CD4-positive, alpha-beta memory T cell (primary cell): ENCODE data around the gene ASXL3. TPM values are rescaled to one million over a fixed set of nuclear protein-coding genes. Genes with fewer than 3 reads are reported as not detected.

Experiments
- CTCF ChIA-PET: fragments of 350-600 bp; sonication (Branson Sonifier 250); formaldehyde crosslinking; loops from one replicate; lab custom pipeline; 2021; ENCODE audit warnings: inconsistent platforms; ENCODE audit not compliant: partially characterized antibody; lab: Charles Lee
- POLR2A ChIA-PET: fragments of 350-600 bp; sonication (Branson Sonifier 250); formaldehyde crosslinking; loops from one replicate; lab custom pipeline; 2021; ENCODE audit not compliant: partially characterized antibody; lab: Charles Lee
- DNase-seq, 5 donors: peaks; one replicate each; pipeline versions ENCODE4 v3.0.0 to v3.0.0-alpha.2; 2020 to 2022; ENCODE audit warnings: mixed read lengths in 1 of 5
- H3K27ac ChIP-seq: one replicate; pipeline ENCODE4 v1.7.0; 2013; ENCODE audit warnings: low read depth, low read length
- H3K27me3 ChIP-seq: 2 replicates; pipeline ENCODE4 v1.7.0; 2013; ENCODE audit warnings: mild to moderate bottlenecking, low read length, moderate library complexity; ENCODE audit not compliant: insufficient read depth
- H3K36me3 ChIP-seq: 2 replicates; pipeline ENCODE4 v1.7.0; 2013; ENCODE audit warnings: mild to moderate bottlenecking, low read length, moderate library complexity; ENCODE audit not compliant: insufficient read depth
- H3K4me1 ChIP-seq: 2 replicates; pipeline ENCODE4 v1.7.0; 2013; ENCODE audit warnings: mild to moderate bottlenecking, low read length, moderate library complexity; ENCODE audit not compliant: insufficient read depth
- H3K4me3 ChIP-seq, 2 donors: one replicate each; pipeline ENCODE4 v1.7.0; 2013; ENCODE audit warnings: low read length in 2 of 2, mild to moderate bottlenecking in 1 of 2
- H3K9me3 ChIP-seq, 2 donors: one replicate each; pipeline ENCODE4 v1.7.0; 2013; ENCODE audit warnings: low read length in 2 of 2, control low read depth in 1 of 2; ENCODE audit not compliant: control insufficient read depth in 1 of 2
- H3K27ac Mint-ChIP-seq, 7 donors: one replicate each; pipeline ENCODE4 v1.8.0; 2020 to 2021; ENCODE audit warnings: mixed read lengths in 7 of 7, mild to moderate bottlenecking in 6 of 7, inconsistent platforms in 3 of 7, moderate library complexity in 3 of 7
- H3K27me3 Mint-ChIP-seq, 2 donors: one replicate each; pipeline ENCODE4 v1.8.0; 2020 to 2021; ENCODE audit warnings: mixed read lengths in 2 of 2
- H3K36me3 Mint-ChIP-seq, 2 donors: one replicate each; pipeline ENCODE4 v1.8.0; 2020 to 2021; ENCODE audit warnings: mixed read lengths in 2 of 2, inconsistent platforms in 1 of 2, mild to moderate bottlenecking in 1 of 2
- H3K4me1 Mint-ChIP-seq, 4 donors: one replicate each; pipeline ENCODE4 v1.8.0; 2020 to 2021; ENCODE audit warnings: mixed read lengths in 4 of 4, mild to moderate bottlenecking in 1 of 4
- H3K4me3 Mint-ChIP-seq, 8 donors: one replicate each; pipeline ENCODE4 v1.8.0; 2020 to 2021; ENCODE audit warnings: mixed read lengths in 8 of 8, mild to moderate bottlenecking in 7 of 8, moderate library complexity in 6 of 8, inconsistent platforms in 3 of 8
- H3K9me3 Mint-ChIP-seq, 8 donors: one replicate each; pipeline ENCODE4 v1.8.0; 2020 to 2021; ENCODE audit warnings: mixed read lengths in 8 of 8, mild to moderate bottlenecking in 5 of 8, inconsistent platforms in 3 of 8, moderate library complexity in 1 of 8
- intact Hi-C: fragments of 100-400 bp; cut with micrococcal nuclease; formaldehyde crosslinking; loops from one replicate; pipeline ENCODE4 v1.15.1; 2023
- polyA plus RNA-seq, 2 donors: library from polyadenylated mRNA; unstranded; fragments of 300-500 nt; fragmentation: Illumina TruSeq; gene quantifications; one replicate each; pipeline ENCODE4 v1.2.3, GENCODE V29; 2021
- total RNA-seq, 2 experiments: library from RNA; stranded (reverse); gene quantifications; one replicate each; pipeline ENCODE4 v1.2.3, GENCODE V29; 2021

Gene ASXL3
- total and polyA plus RNA-seq, 4 experiments from 2014 or later: not detected

DNA sequence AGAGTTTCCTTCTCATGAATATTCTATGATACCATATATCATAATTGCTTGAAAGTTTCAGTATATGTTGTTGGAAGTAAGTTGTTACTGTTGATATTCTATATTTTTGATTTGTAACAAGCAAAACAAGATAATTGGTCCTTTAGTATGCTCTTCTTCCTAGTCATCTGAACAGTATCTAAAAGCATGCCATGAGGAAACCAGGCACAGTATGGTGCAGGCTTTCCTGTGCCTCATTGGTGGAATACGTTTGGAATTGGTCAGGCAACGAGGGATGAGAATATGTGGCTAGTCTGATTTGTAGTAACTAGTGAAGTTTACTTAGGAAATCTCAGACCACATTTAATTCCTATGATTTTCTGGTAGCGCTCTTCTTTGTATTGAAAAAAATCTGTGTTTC lies 22.8 kb downstream of the ASXL3 start:
- Mint-ChIP-seq H3K9me3 (peaks cover 2 to 13% (median 3%) of the 10 kb centered on the region in 8 donors), H3K27me3 (no peaks in the 10 kb centered on the region), H3K36me3 (no peaks in the 10 kb centered on the region), H3K4me3 (no peak overlapping the region), H3K27ac (no peak overlapping the region), H3K4me1 (peaks cover 0 to 1% (median 0%) of the 10 kb centered on the region in 4 donors)
- intact Hi-C loops: no loop called here
- no peaks in the 10 kb centered on the region for H3K27me3 ChIP-seq
- no peaks in the 10 kb centered on the region for H3K9me3 ChIP-seq
- ChIA-PET POLR2A (no interaction called here), CTCF (no interaction called here)
- H3K4me1 ChIP-seq: no peaks in the 10 kb centered on the region
- no peak overlapping the region for H3K4me3 ChIP-seq
- H3K27ac ChIP-seq: no peak overlapping the region
- no peak for DNase-seq
- no peaks in the 10 kb centered on the region for H3K36me3 ChIP-seq

GRCh38 chr18:33603454-33603853 lies 25.4 kb downstream of the ASXL3 start:
- H3K4me1 Mint-ChIP-seq: peaks cover 0 to 1% (median 0%) of the 10 kb centered on the region in 4 donors
- intact Hi-C loops: no loop called here
- CTCF ChIA-PET: no interaction called here
- H3K9me3 Mint-ChIP-seq: peaks cover 2 to 16% (median 4%) of the 10 kb centered on the region in 8 donors
- H3K4me3 Mint-ChIP-seq: no peak overlapping the region
- H3K36me3 ChIP-seq: no peaks in the 10 kb centered on the region
- H3K27me3 ChIP-seq: no peaks in the 10 kb centered on the region
- H3K36me3 Mint-ChIP-seq: no peaks in the 10 kb centered on the region
- no peaks in the 10 kb centered on the region for H3K9me3 ChIP-seq
- H3K4me3 ChIP-seq: no peak overlapping the region
- no peaks in the 10 kb centered on the region for H3K27me3 Mint-ChIP-seq
- DNase-seq: no peak
- POLR2A ChIA-PET: no interaction called here
- no peaks in the 10 kb centered on the region for H3K4me1 ChIP-seq
- H3K27ac ChIP-seq: no peak overlapping the region
- H3K27ac Mint-ChIP-seq: no peak overlapping the region

- Histone ChIP-seq H3K36me3 (no peaks in the 10 kb centered on the region), H3K4me1 (no peaks in the 10 kb centered on the region), H3K4me3 (no peak overlapping the region), H3K27ac (no peak overlapping the region), H3K9me3 (no peaks in the 10 kb centered on the region), H3K27me3 (no peaks in the 10 kb centered on the region)
- peaks cover 0 to 1% (median 0%) of the 10 kb centered on the region in 4 donors for H3K4me1 Mint-ChIP-seq
- ChIA-PET POLR2A (no interaction called here), CTCF (no interaction called here)
- peaks cover 2 to 12% (median 4%) of the 10 kb centered on the region in 8 donors for H3K9me3 Mint-ChIP-seq
- no peak overlapping the region for H3K4me3 Mint-ChIP-seq
- intact Hi-C loops: no loop called here
- DNase-seq: no peak
- H3K27ac Mint-ChIP-seq: no peak overlapping the region
- H3K36me3 Mint-ChIP-seq: no peaks in the 10 kb centered on the region
- no peaks in the 10 kb centered on the region for H3K27me3 Mint-ChIP-seq
Observed at GRCh38 chr18:33605250-33605649, 27.2 kb downstream of the ASXL3 start.

GRCh38 chr18:33606621-33607020 lies 28.6 kb downstream of the ASXL3 start:
- Mint-ChIP-seq H3K9me3 (peaks cover 2 to 12% (median 6%) of the 10 kb centered on the region in 8 donors), H3K4me3 (no peak overlapping the region), H3K27ac (no peak overlapping the region), H3K27me3 (no peaks in the 10 kb centered on the region), H3K36me3 (no peaks in the 10 kb centered on the region), H3K4me1 (peaks cover 0 to 1% (median 0%) of the 10 kb centered on the region in 4 donors)
- no peaks in the 10 kb centered on the region for H3K9me3 ChIP-seq
- ChIA-PET POLR2A (no interaction called here), CTCF (no interaction called here)
- DNase-seq: no peak
- H3K4me3 ChIP-seq: no peak overlapping the region
- no peaks in the 10 kb centered on the region for H3K27me3 ChIP-seq
- H3K36me3 ChIP-seq: no peaks in the 10 kb centered on the region
- no peak overlapping the region for H3K27ac ChIP-seq
- intact Hi-C loops: no loop called here
- H3K4me1 ChIP-seq: no peaks in the 10 kb centered on the region

GRCh38 chr18:33611525-33612135 lies 33.6 kb downstream of the ASXL3 start:
- Mint-ChIP-seq H3K9me3 (peaks cover 0 to 14% (median 4%) of the 10 kb centered on the region in 8 donors), H3K4me3 (no peak overlapping the region), H3K36me3 (no peaks in the 10 kb centered on the region), H3K27me3 (no peaks in the 10 kb centered on the region), H3K27ac (no peak overlapping the region), H3K4me1 (no peaks in the 10 kb centered on the region)
- CTCF ChIA-PET: no interaction called here
- intact Hi-C loops: no loop called here
- Histone ChIP-seq H3K27me3 (no peaks in the 10 kb centered on the region), H3K27ac (no peak overlapping the region), H3K36me3 (no peaks in the 10 kb centered on the region), H3K9me3 (no peaks in the 10 kb centered on the region), H3K4me1 (no peaks in the 10 kb centered on the region), H3K4me3 (no peak overlapping the region)
- DNase-seq: no peak
- POLR2A ChIA-PET: no interaction called here

DNA sequence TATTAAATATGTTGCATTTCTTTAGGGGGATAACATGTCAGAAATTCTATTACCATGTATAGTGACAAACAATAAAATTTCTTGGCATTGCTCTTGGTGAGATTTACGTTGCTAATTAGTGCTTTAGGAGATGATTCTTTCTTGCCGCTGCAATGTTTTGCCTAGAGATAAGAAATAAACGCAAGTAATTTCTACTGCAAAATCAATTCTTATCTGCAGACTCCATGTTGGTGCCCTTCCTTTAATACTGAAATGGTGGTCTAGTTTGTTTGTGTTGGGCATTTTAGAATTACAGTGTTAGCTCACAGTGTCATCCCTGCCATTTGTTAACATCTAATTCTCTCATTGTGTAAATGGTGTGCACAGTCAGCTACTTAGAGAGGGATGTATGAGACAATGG lies 34.6 kb downstream of the ASXL3 start:
- Histone ChIP-seq H3K27ac (no peak overlapping the region), H3K9me3 (no peaks in the 10 kb centered on the region), H3K4me3 (no peak overlapping the region), H3K4me1 (no peaks in the 10 kb centered on the region), H3K27me3 (no peaks in the 10 kb centered on the region), H3K36me3 (no peaks in the 10 kb centered on the region)
- no peak for DNase-seq
- Mint-ChIP-seq H3K4me3 (no peak overlapping the region), H3K4me1 (no peaks in the 10 kb centered on the region), H3K9me3 (peaks cover 0 to 14% (median 4%) of the 10 kb centered on the region in 8 donors), H3K36me3 (no peaks in the 10 kb centered on the region), H3K27me3 (no peaks in the 10 kb centered on the region), H3K27ac (no peak overlapping the region)
- CTCF ChIA-PET: no interaction called here
- intact Hi-C loops: no loop called here
- POLR2A ChIA-PET: no interaction called here

DNA sequence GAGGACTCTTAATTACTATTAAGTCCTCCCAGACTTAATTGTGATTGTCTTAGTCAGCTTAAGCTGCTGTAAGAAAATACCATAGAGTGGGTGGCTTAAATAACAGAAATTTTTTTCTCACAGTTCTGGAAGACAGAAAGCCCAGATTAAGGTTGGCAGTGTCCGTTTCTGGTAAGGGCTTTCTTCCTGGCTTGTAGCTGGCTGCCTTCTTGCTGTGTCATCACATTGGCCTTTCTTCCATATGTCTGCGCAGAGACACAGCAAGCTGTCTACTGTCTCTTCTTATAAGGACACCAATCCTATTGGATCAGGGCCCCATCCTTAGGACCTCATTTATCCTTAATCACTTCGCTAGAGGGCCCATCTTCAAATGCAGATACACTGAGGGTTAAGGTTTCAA lies 38.5 kb downstream of the ASXL3 start:
- Histone ChIP-seq H3K4me1 (no peaks in the 10 kb centered on the region), H3K4me3 (no peak overlapping the region), H3K9me3 (no peaks in the 10 kb centered on the region), H3K27ac (no peak overlapping the region), H3K36me3 (no peaks in the 10 kb centered on the region), H3K27me3 (no peaks in the 10 kb centered on the region)
- H3K4me3 Mint-ChIP-seq: no peak overlapping the region
- H3K27ac Mint-ChIP-seq: no peak overlapping the region
- ChIA-PET CTCF (no interaction called here), POLR2A (no interaction called here)
- peaks cover 0 to 13% (median 5%) of the 10 kb centered on the region in 8 donors for H3K9me3 Mint-ChIP-seq
- H3K27me3 Mint-ChIP-seq: no peaks in the 10 kb centered on the region
- no peaks in the 10 kb centered on the region for H3K4me1 Mint-ChIP-seq
- DNase-seq: no peak
- intact Hi-C loops: no loop called here
- no peaks in the 10 kb centered on the region for H3K36me3 Mint-ChIP-seq
